ENCODE measurements around the gene AXL. TPM values are rescaled to one million over a fixed set of nuclear protein-coding genes. Genes with fewer than 3 reads are reported as not detected.

Gene AXL
- total and polyA plus RNA-seq, 2 of the 13 experiments (the other 11 are each of a cell fraction or from before 2014, with no cell fraction given) = 0.71 to 5.9 TPM

- no peak for TF ChIP-seq RERE (CRISPR knock-in tag; IDR thresholded peaks at IDR 0.05; ENCODE audit: low read depth)
- no peak for TF ChIP-seq USF2 (IDR thresholded peaks at IDR 0.05; ENCODE audit: low read depth, low read length)
- TF ChIP-seq USF2 (CRISPR knock-in tag; IDR thresholded peaks at IDR 0.05; ENCODE audit: borderline replicate concordance) = no peak
- no peak for TF ChIP-seq ZNF281 (CRISPR knock-in tag; IDR thresholded peaks at IDR 0.05; ENCODE audit: borderline replicate concordance)
- TF ChIP-seq ZBTB20 (CRISPR knock-in tag; IDR thresholded peaks at IDR 0.05; ENCODE audit: borderline replicate concordance, low read depth) = no peak
- no peak for TF ChIP-seq ZNF580 (CRISPR knock-in tag; IDR thresholded peaks at IDR 0.05; ENCODE audit: borderline replicate concordance, low read depth)
- TF ChIP-seq GTF2F1 (IDR thresholded peaks at IDR 0.05; ENCODE audit: low read length) = no peak
- no peak for TF ChIP-seq NBN (conservative IDR thresholded peaks at IDR 0.05)
- no peak for TF ChIP-seq RFXAP (CRISPR knock-in tag; IDR thresholded peaks at IDR 0.05; ENCODE audit: borderline replicate concordance)
- no peak for TF ChIP-seq SIX4 (CRISPR knock-in tag; IDR thresholded peaks at IDR 0.05)
- no peak for TF ChIP-seq NR2F6 (IDR thresholded peaks at IDR 0.05)
- TF ChIP-seq NR2F6 (CRISPR knock-in tag; IDR thresholded peaks at IDR 0.05) = 0 out of 2 replicates have a peak, but pooled peaks have one; percentile 10
- TF ChIP-seq PRMT3 (CRISPR knock-in tag; IDR thresholded peaks at IDR 0.05; ENCODE audit: borderline replicate concordance, low read depth) = 0 out of 2 replicates have a peak, but pooled peaks have one; percentile 25
- TF ChIP-seq SNAPC2 (CRISPR knock-in tag; IDR thresholded peaks at IDR 0.05) = no peak
These were observed 89.6 kb downstream of the AXL start (continued) for GRCh38 chr19:41308450-41309179.

All from HepG2 (cell line).